ENCODE measurements around the gene DUSP12. TPM values are rescaled to one million over a fixed set of nuclear protein-coding genes. Genes with fewer than 3 reads are reported as not detected.

DUSP12 gene
- total and polyA plus RNA-seq, 9 of the 15 experiments (the other 6 are each of a cell fraction or from before 2014, with no cell fraction given): 10.4 to 81.4 (median 43.6) TPM

DNA sequence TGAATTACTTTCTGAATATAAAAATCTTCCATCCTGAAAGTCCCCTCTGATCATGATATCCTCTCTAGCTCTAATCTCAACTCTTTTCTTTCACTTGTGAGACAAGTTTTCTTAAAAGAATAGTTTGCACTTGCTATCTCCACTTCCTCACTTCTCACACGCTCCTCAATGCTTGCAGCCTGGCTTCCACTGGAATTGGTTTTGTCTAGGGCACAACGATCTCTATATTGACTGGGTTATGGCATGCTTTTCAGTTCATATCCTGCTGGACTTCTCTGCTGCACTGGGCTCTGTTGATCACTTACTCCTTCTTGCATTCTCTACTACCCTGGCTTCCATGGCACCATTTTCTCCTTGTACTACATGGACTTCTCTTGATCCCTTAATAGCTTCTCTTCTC lies 42.1 kb upstream of the DUSP12 start:
- H3K36me3 ChIP-seq (ENCODE audit: control insufficient read depth, insufficient read depth, low read length): no peaks in the 10 kb centered on the region
- FAIRE-seq (no peak), DNase-seq (ENCODE audit: extremely low read depth in 1 of 4, low spot score in 3 of 4) (no peak), ATAC-seq (no peak)
- H4K20me1 ChIP-seq (replicated peaks; ENCODE audit: control insufficient read depth, insufficient read depth, low read length): no peaks in the 10 kb centered on the region
- intact Hi-C loops (cut with micrococcal nuclease) (loop anchor here (2.0 kb wide), 1 partner anchor 13 kb away; the partner anchor contains the start of gene FCRLB), in situ Hi-C loops (cut with MboI) (no loop called here)
- H3K79me2 ChIP-seq (ENCODE audit: control insufficient read depth, insufficient read depth, low read length): no peaks in the 10 kb centered on the region
- H3K4me1 ChIP-seq (replicated peaks in 1 of 2; ENCODE audit: control insufficient read depth in 2 of 2, insufficient read depth in 2 of 2, low read length in 2 of 2): peaks cover 4 to 36% of the 10 kb centered on the region in 2 experiments
- no peak overlapping the region for H2AFZ ChIP-seq (ENCODE audit: low read depth, low read length)
- no peaks in the 10 kb centered on the region for H3K9me3 ChIP-seq (replicated peaks; ENCODE audit: control insufficient read depth, insufficient read depth, low read depth, low read length)
- no peaks in the 10 kb centered on the region for H3K27me3 ChIP-seq (ENCODE audit: control insufficient read depth in 2 of 2, insufficient read depth in 2 of 2, low read length in 2 of 2)
- H3K4me3 ChIP-seq: no peak overlapping the region
- no peak overlapping the region for H3K4me2 ChIP-seq (ENCODE audit: insufficient read depth, low read length)
- POLR2A ChIA-PET: interaction anchor here (0.7 to 1.2 kb wide), 4 partner anchors 10 to 216 kb away, joined by 3 to 5 read pairs (median 3); no protein-coding TSS in a partner anchor
- TF ChIP-seq SPI1 (IDR thresholded peaks at IDR 0.05; ENCODE audit: borderline replicate concordance, low read depth, low read length) (0 out of 2 replicates have a peak, but pooled peaks have one; percentile 41), KLF1 (tag; IDR thresholded peaks at IDR 0.05) (no peak), CHD4 (IDR thresholded peaks at IDR 0.05; ENCODE audit: insufficient read depth, insufficient replicate concordance, low read depth, low read length, poor library complexity, severe bottlenecking) (no peak), CEBPG (CRISPR knock-in tag; IDR thresholded peaks at IDR 0.05) (no peak), CEBPG (tag; conservative IDR thresholded peaks at IDR 0.05 in 1 of 2, IDR thresholded peaks at IDR 0.05 in 1 of 2) (no peak), STAT5A (IDR thresholded peaks at IDR 0.05; ENCODE audit: borderline replicate concordance, low read length) (no peak), ZFP36 (IDR thresholded peaks at IDR 0.05; ENCODE audit: low read depth, low read length, partially characterized antibody) (no peak), YBX1 (IDR thresholded peaks at IDR 0.05) (no peak), JUND (IDR thresholded peaks at IDR 0.05; ENCODE audit: borderline replicate concordance, low read depth, low read length) (no peak), JUND (tag; IDR thresholded peaks at IDR 0.05; ENCODE audit: borderline replicate concordance, low read depth, low read length) (no peak), L3MBTL2 (IDR thresholded peaks at IDR 0.05) (no peak), ILF3 (IDR thresholded peaks at IDR 0.05; ENCODE audit: borderline replicate concordance) (no peak), KDM2B (CRISPR knock-in tag; IDR thresholded peaks at IDR 0.05) (no peak), EHMT2 (IDR thresholded peaks at IDR 0.05) (0 out of 2 replicates have a peak, but pooled peaks have one; percentile 29)
- TF ChIP-seq, protein P1, sequence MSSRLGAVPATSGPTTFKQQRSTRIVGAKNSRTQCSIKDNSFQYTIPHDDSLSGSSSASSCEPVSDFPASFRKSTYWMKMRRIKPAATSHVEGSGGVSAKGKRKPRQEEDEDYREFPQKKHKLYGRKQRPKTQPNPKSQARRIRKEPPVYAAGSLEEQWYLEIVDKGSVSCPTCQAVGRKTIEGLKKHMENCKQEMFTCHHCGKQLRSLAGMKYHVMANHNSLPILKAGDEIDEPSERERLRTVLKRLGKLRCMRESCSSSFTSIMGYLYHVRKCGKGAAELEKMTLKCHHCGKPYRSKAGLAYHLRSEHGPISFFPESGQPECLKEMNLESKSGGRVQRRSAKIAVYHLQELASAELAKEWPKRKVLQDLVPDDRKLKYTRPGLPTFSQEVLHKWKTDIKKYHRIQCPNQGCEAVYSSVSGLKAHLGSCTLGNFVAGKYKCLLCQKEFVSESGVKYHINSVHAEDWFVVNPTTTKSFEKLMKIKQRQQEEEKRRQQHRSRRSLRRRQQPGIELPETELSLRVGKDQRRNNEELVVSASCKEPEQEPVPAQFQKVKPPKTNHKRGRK (tag; IDR thresholded peaks at IDR 0.05): peak; percentile 42; the same call in 1 of the 2 replicates
- 42% methylated on average over 2 of the region's 2 CpGs for WGBS (ENCODE audit: insufficient coverage, low coverage, missing lambda C conversion rate)
- no peaks in the 10 kb centered on the region for H3K9me1 ChIP-seq (ENCODE audit: control insufficient read depth, insufficient read depth, low read length)
- no peak overlapping the region for H3K27ac ChIP-seq (ENCODE audit: extremely low read depth, low read depth, low read length)
- BruUV-seq (replicated peaks): no TSS peak
- CTCF ChIA-PET (ENCODE audit: low intra/inter-chr PET ratio): no interaction called here
- no peak overlapping the region for H3K9ac ChIP-seq (ENCODE audit: insufficient read depth in 1 of 2, low read depth in 2 of 2, low read length in 2 of 2)
